Activated CD8-positive, alpha-beta memory T cell treated with anti-CD3 and anti-CD28 coated beads for 24 hours (primary cell): ENCODE data around the gene UBE2E1.

Source experiments
- DNase-seq: peaks from one replicate; pipeline ENCODE4 v3.0.0-alpha.2; 2020

UBE2E1 gene

GRCh38 chr3:23920151-23920655, 114.4 kb downstream of the UBE2E1 start:
- DNase-seq: no peak

- no peak for DNase-seq
Observed at GRCh38 chr3:23921052-23921511, 115.3 kb downstream of the UBE2E1 start.

GRCh38 chr3:23923786-23924185, 118.0 kb downstream of the UBE2E1 start:
- no peak for DNase-seq

GRCh38 chr3:23926246-23926645, 120.5 kb downstream of the UBE2E1 start:
- no peak for DNase-seq

- no peak for DNase-seq
Observed at GRCh38 chr3:23926736-23927135, 121.0 kb downstream of the UBE2E1 start.

- no peak for DNase-seq
Observed at GRCh38 chr3:23928524-23928923, 122.8 kb downstream of the UBE2E1 start.

- no peak for DNase-seq
Observed at GRCh38 chr3:23931597-23931996, 125.8 kb downstream of the UBE2E1 start.

GRCh38 chr3:23932571-23932970, 126.8 kb downstream of the UBE2E1 start:
- DNase-seq: no peak

GRCh38 chr3:23934253-23934652, 128.5 kb downstream of the UBE2E1 start:
- no peak for DNase-seq

- no peak for DNase-seq
Observed at GRCh38 chr3:23937296-23937695, 131.5 kb downstream of the UBE2E1 start.

- no peak for DNase-seq
Observed at GRCh38 chr3:23938688-23939087, 132.9 kb downstream of the UBE2E1 start.

- DNase-seq: no peak
Observed at GRCh38 chr3:23940775-23941174, 135.0 kb downstream of the UBE2E1 start.
